HL-60 (cell line): Measurements from ENCODE around the gene MIP.

Source experiments
- CTCF ChIP-seq: IDR thresholded peaks from one replicate; pipeline ENCODE4 v1.5.1; 2011; ENCODE audit warnings: low read length, control low read depth, inconsistent platforms; ENCODE audit not compliant: insufficient read depth
- GABPA ChIP-seq: IDR thresholded peaks from 2 replicates; pipeline ENCODE4 v1.6.1; 2012; ENCODE audit warnings: low read depth
- POLR2AphosphoS5 ChIP-seq: IDR thresholded peaks from 2 replicates; pipeline ENCODE4 v1.6.1; 2012; ENCODE audit warnings: low read depth
- SPI1 ChIP-seq: IDR thresholded peaks from 2 replicates; pipeline ENCODE4 v1.6.1; 2012; ENCODE audit warnings: low read depth, mild to moderate bottlenecking, borderline replicate concordance
- TF ChIP-seq, protein P1 (sequence below): IDR thresholded peaks from 2 replicates; pipeline ENCODE4 v1.6.1; 2012; ENCODE audit warnings: low read depth; ENCODE audit not compliant: insufficient replicate concordance

DNA sequence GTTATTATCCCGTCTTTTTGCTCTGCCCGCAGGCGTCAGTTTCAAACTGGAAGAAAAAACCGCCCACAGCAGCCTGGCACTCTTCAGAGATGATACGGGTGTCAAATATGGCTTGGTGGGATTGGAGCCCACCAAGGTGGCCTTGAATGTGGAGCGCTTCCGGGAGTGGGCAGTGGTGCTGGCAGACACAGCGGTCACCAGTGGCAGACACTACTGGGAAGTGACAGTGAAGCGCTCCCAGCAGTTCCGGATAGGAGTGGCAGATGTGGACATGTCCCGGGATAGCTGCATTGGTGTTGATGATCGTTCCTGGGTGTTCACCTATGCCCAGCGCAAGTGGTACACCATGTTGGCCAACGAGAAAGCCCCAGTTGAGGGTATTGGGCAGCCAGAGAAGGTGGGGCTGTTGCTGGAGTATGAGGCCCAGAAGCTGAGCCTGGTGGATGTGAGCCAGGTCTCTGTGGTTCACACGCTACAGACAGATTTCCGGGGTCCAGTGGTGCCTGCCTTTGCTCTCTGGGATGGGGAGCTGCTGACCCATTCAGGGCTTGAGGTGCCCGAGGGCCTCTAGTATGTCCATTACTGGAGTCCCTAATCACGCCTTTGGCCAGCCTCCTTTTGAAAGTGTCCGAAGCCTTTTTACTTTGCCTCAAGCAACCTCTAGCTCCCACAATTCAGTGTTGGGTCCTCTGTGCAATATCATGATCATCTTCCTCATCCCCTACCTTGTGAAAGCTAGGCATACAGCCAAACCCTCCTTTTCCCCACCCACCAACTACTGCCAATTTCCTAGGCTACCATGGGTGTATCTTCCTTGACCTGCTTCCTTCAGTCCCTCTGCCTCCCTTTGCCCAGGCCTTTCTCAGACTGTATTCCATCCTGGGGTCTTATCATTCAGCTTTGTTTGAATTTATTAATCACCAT lies 14.8 kb upstream of the MIP start:
- no peak; the same call in 1 of the 2 replicates for TF ChIP-seq POLR2AphosphoS5
- TF ChIP-seq CTCF = no peak
- TF ChIP-seq, protein P1, sequence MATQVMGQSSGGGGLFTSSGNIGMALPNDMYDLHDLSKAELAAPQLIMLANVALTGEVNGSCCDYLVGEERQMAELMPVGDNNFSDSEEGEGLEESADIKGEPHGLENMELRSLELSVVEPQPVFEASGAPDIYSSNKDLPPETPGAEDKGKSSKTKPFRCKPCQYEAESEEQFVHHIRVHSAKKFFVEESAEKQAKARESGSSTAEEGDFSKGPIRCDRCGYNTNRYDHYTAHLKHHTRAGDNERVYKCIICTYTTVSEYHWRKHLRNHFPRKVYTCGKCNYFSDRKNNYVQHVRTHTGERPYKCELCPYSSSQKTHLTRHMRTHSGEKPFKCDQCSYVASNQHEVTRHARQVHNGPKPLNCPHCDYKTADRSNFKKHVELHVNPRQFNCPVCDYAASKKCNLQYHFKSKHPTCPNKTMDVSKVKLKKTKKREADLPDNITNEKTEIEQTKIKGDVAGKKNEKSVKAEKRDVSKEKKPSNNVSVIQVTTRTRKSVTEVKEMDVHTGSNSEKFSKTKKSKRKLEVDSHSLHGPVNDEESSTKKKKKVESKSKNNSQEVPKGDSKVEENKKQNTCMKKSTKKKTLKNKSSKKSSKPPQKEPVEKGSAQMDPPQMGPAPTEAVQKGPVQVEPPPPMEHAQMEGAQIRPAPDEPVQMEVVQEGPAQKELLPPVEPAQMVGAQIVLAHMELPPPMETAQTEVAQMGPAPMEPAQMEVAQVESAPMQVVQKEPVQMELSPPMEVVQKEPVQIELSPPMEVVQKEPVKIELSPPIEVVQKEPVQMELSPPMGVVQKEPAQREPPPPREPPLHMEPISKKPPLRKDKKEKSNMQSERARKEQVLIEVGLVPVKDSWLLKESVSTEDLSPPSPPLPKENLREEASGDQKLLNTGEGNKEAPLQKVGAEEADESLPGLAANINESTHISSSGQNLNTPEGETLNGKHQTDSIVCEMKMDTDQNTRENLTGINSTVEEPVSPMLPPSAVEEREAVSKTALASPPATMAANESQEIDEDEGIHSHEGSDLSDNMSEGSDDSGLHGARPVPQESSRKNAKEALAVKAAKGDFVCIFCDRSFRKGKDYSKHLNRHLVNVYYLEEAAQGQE = no peak
- no peak; the same call in 1 of the 2 replicates for TF ChIP-seq SPI1
- peak; percentile 32; the same call in 1 of the 2 replicates for TF ChIP-seq GABPA
